ENCODE measurements around the gene LMOD1.

GRCh38 chr1:201887116-201887866, 59.1 kb downstream of the LMOD1 start:
- no peak for TF ChIP-seq ZNF565 (CRISPR knock-in tag; conservative IDR thresholded peaks at IDR 0.05; ENCODE audit: low read depth)
- no peak for TF ChIP-seq TOX (CRISPR knock-in tag; IDR thresholded peaks at IDR 0.05; ENCODE audit: borderline replicate concordance)
- TF ChIP-seq SNAI2 (CRISPR knock-in tag; IDR thresholded peaks at IDR 0.05), result no peak
- TF ChIP-seq ZNF70 (CRISPR knock-in tag; IDR thresholded peaks at IDR 0.05), result no peak
- TF ChIP-seq ZNF8 (CRISPR knock-in tag; IDR thresholded peaks at IDR 0.05), result no peak
- TF ChIP-seq PATZ1 (CRISPR knock-in tag; IDR thresholded peaks at IDR 0.05; ENCODE audit: borderline replicate concordance), result no peak
- TF ChIP-seq ZFP3 (CRISPR knock-in tag; IDR thresholded peaks at IDR 0.05), result no peak
- no peak for TF ChIP-seq BACH2 (CRISPR knock-in tag; IDR thresholded peaks at IDR 0.05; ENCODE audit: borderline replicate concordance)
